Adrenal gland (tissue), 12 donors: Measurements from ENCODE around the gene RCN2. TPM values are rescaled to one million over a fixed set of nuclear protein-coding genes. Genes with fewer than 3 reads are reported as not detected.

Experiments
- DNase-seq, 7 donors: peaks; one replicate each; pipeline ENCODE4 v3.0.0-alpha.2; 2019 to 2020
- H3K27ac ChIP-seq, 5 donors: fragments of 200-600 bp; sonication (generic) in 4 of 5; 1 replicate in 3 of 5; 2 replicates in 2 of 5; pipeline versions ENCODE4 v1.5.1 to v1.8.0; 2016 to 2020; ENCODE audit warnings: mild to moderate bottlenecking in 1 of 5
- H3K27me3 ChIP-seq: fragments of 200-600 bp; 2 replicates; pipeline ENCODE4 v1.8.0; 2021
- H3K36me3 ChIP-seq, 2 donors: fragments of 200-600 bp; replicated peaks in 1 of 2; 1 replicate in 1 of 2; 2 replicates in 1 of 2; pipeline versions ENCODE4 v1.5.1 to v1.8.0; 2018 to 2022
- H3K4me1 ChIP-seq, 2 donors: fragments of 200-600 bp; replicated peaks in 1 of 2; 1 replicate in 1 of 2; 2 replicates in 1 of 2; pipeline versions ENCODE4 v1.5.1 to v1.8.0; 2018 to 2021
- H3K4me3 ChIP-seq, 4 donors: fragments of 200-600 bp; sonication (generic) in 3 of 4; one replicate each; pipeline ENCODE4 v1.5.1; 2016 to 2018
- H3K9me3 ChIP-seq, 3 donors: fragments of 200-600 bp; sonication (generic) in 1 of 3; replicated peaks in 1 of 3; 1 replicate in 2 of 3; 2 replicates in 1 of 3; pipeline versions ENCODE4 v1.5.1 to v1.8.0; 2016 to 2021
- POLR2A ChIP-seq, 2 donors: fragments of 450-650 bp; IDR thresholded peaks; one replicate each; pipeline ENCODE4 v1.6.1; 2017; ENCODE audit warnings: antibody characterized with exemption in 2 of 2, mild to moderate bottlenecking in 2 of 2, moderate library complexity in 1 of 2
- WGBS, 4 donors: extraction: QIAGEN DNeasy Blood & Tissue Kit in 2 of 4; methylation state at CpG; one replicate each; pipeline versions ENCODE4 v1.1.5 to v1.1.7; 2013 to 2017; 5-methylcytosine and 5-hydroxymethylcytosine counted together
- intact Hi-C, 2 donors: fragments of 100-400 bp; cut with DNase I; formaldehyde crosslinking; loops; one replicate each; pipeline versions ENCODE4 v1.14.1 to v1.15.0; 2022 to 2023
- polyA plus RNA-seq, 3 donors: library from polyadenylated mRNA; stranded (reverse); fragments of 200-250 nt in 2 of 3; fragments of 350-450 nt in 1 of 3; fragmentation: Illumina TruSeq in 1 of 3; extraction: RNeasy Lipid Tissue Mini Kit (QIAGEN cat#74804) in 1 of 3; gene quantifications; one replicate each; pipeline ENCODE4 v1.2.3, GENCODE V29; 2013 to 2014
- total RNA-seq, 9 donors: library from RNA; depleted of rRNA in 4 of 9; stranded (reverse); fragments of >200 nt in 4 of 9; fragments of 120-200 nt in 1 of 9; fragmentation: NEBNext Ultra II Directional in 1 of 9; extraction: Animal tissue kit (Norgen Biotek cat#: 25700) in 1 of 9; gene quantifications; one replicate each; pipeline versions ENCODE4 v1.1.0 to v1.2.4, GENCODE V29; 2013 to 2023
- TF ChIP-seq, protein P1 (sequence below), 6 experiments: fragments of 450-650 bp in 4 of 6; fragments of 200-600 bp in 2 of 6; sonication (generic) in 1 of 6; IDR thresholded peaks; 1 replicate in 5 of 6; 2 replicates in 1 of 6; pipeline versions ENCODE4 v1.5.1 to v1.8.0; 2016 to 2021; ENCODE audit warnings: antibody characterized with exemption in 6 of 6, mild to moderate bottlenecking in 2 of 6, moderate library complexity in 1 of 6
- donor health status: healthy with polysubstance abuse.
- donor health status: Bipolar disorder and iron deficiency.
- donor health status: DM: yes; HTN: yes; CAD: no.
- donor health status: DM: no; HTN: no; CAD: no.
- donor health status: DM: no; HTN: no; CAD: no.
- donor health status: DM: yes; HTN: yes; CAD: no.

RCN2 gene
- total and polyA plus RNA-seq, 12 donors: 9.7 to 58.6 (median 30.5) TPM

DNA sequence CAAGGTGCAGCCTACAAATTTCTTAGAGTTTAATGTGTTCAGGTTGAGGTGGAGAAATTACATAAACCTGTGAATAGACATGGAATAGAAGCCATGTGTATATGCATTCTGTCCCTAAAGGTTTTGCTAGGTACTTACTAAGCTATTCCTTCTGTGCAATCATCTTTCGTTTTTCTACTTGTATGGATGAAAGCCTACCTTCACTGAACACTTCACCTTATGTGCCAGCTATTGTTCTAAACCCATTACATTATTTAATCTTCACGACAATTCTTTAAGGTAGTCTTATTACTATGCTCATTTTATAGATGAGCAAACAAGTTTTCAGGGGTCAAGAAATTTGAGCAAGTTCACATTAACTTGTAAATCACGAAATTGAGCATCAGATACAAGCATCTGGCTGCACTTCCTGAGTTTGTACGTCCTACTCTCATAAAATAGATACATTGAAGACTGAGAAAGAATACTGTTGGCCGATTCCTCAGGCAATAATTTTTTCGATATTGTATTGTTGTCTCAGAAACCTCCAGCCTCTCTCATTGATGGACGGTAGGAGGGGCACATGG is 635 bp upstream of the RCN2 start:
- no peaks in the 10 kb centered on the region for H3K27me3 ChIP-seq
- H3K36me3 ChIP-seq: peaks cover 0 to 13% of the 10 kb centered on the region in 2 donors
- intact Hi-C loops: no loop called here
- WGBS, 4 donors: 22 to 26% (median 23%) methylated on average over 7 of the region's 7 CpGs
- TF ChIP-seq POLR2A (IDR thresholded peaks at IDR 0.05): no peak
- TF ChIP-seq, protein P1, sequence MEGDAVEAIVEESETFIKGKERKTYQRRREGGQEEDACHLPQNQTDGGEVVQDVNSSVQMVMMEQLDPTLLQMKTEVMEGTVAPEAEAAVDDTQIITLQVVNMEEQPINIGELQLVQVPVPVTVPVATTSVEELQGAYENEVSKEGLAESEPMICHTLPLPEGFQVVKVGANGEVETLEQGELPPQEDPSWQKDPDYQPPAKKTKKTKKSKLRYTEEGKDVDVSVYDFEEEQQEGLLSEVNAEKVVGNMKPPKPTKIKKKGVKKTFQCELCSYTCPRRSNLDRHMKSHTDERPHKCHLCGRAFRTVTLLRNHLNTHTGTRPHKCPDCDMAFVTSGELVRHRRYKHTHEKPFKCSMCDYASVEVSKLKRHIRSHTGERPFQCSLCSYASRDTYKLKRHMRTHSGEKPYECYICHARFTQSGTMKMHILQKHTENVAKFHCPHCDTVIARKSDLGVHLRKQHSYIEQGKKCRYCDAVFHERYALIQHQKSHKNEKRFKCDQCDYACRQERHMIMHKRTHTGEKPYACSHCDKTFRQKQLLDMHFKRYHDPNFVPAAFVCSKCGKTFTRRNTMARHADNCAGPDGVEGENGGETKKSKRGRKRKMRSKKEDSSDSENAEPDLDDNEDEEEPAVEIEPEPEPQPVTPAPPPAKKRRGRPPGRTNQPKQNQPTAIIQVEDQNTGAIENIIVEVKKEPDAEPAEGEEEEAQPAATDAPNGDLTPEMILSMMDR (IDR thresholded peaks at IDR 0.05): no peak
- H3K4me1 ChIP-seq: peaks cover 0 to 16% of the 10 kb centered on the region in 2 donors
- H3K27ac ChIP-seq: peak overlapping the region in 4 of 5 donors; percentile 39 to 80 (median 60)
- H3K4me3 ChIP-seq: peak overlapping the region in 2 of 4 donors; percentile 45 to 78
- H3K9me3 ChIP-seq: no peaks in the 10 kb centered on the region
- DNase-seq: no peak

DNA sequence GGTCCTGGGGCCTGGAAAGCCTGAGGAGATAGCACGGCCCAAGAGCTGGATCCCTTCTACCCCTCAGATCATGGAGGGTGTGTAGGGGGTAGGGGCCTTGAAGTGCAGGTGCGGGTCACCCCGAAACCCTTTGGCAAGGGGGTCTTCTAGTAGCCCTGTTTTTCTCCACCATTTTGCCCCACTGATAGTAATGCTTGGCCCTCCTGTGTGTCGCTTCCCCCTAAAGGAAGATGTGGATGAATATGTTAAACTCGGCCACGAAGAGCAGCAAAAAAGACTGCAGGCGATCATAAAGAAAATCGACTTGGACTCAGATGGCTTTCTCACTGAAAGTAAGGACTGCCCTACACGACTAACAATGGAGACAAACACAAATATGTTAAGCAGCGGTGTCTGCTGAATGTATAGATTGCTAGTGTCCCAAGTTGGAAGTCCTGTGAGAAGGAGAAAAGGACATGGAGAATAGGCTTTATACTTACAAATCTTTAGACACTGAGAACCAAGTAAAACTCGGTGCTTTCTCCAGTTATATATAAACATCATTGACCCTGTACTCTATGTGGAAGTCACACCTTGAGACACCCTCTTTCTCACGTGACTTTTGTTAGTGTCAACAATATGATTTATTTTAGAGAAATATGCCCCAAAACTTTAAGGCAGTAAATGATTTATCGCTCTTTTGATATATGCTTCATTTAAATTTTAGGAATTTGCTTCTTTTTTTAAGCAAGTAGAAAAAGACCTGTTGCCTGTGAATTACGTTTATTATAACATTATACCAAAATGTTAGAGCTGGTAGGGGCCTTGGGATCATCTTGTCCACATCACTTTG is 802 bp downstream of the RCN2 start:
- Histone ChIP-seq H3K27me3 (no peaks in the 10 kb centered on the region), H3K9me3 (no peaks in the 10 kb centered on the region), H3K4me1 (peaks cover 0 to 16% of the 10 kb centered on the region in 2 donors), H3K27ac (peak overlapping the region in 4 of 5 donors; percentile 47 to 82 (median 56)), H3K36me3 (peaks cover 0 to 23% of the 10 kb centered on the region in 2 donors), H3K4me3 (peak overlapping the region; percentile 12 to 90 (median 77))
- 24 to 26% (median 25%) methylated on average over 14 of the region's 14 CpGs for WGBS, 4 donors
- peak in 1 of 7 donors; percentile 20 for DNase-seq
- TF ChIP-seq, protein P1 (IDR thresholded peaks at IDR 0.05): no peak
- TF ChIP-seq POLR2A (IDR thresholded peaks at IDR 0.05): no peak
- intact Hi-C loops: no loop called here

DNA sequence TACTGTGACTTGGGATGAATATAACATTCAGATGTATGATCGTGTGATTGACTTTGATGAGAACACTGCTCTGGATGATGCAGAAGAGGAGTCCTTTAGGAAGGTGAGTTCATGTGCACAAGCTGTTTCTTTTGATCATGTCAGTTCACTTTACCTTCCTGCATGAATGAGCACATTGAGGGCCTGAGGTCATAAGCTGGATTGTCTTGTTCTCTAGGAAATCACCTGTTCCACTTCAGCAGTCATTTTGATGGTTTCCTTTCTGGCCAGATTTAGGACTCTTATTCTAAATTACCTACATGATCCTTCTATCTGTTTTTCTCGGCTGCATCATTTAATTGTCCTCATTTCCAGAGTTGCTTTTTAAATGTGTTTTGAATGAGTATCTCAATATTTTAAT is 4.1 kb downstream of the RCN2 start:
- H3K27me3 ChIP-seq: no peaks in the 10 kb centered on the region
- no peaks in the 10 kb centered on the region for H3K9me3 ChIP-seq
- H3K4me1 ChIP-seq: peaks cover 0 to 15% of the 10 kb centered on the region in 2 donors
- H3K36me3 ChIP-seq: peaks cover 0 to 23% of the 10 kb centered on the region in 2 donors
- 92 to 94% (median 92%) methylated on average over 2 of the region's 2 CpGs for WGBS, 4 donors
- no peak overlapping the region for H3K27ac ChIP-seq
- TF ChIP-seq, protein P1 (IDR thresholded peaks at IDR 0.05): no peak
- no peak for TF ChIP-seq POLR2A (IDR thresholded peaks at IDR 0.05)
- H3K4me3 ChIP-seq: no peak overlapping the region
- no peak for DNase-seq
- intact Hi-C loops: no loop called here

DNA sequence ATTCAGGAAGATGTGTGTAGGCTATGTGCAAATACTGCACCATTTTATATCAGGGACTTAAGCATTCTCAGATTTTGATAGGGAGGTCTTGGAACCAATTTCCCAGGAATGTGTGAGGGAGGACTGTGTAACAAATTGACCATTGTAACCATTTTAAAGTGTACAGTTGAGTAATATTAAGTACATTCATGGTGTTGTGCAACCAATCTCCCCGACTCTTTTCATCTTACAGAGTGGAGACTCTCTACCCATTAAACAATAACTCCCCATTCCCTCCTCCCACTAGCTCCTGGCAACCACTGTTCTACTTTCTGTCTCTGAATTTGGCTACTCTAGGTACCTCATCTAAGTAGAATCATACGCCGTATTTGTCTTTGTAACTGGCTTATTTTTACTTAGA is 5.1 kb downstream of the RCN2 start:
- Histone ChIP-seq H3K9me3 (no peaks in the 10 kb centered on the region), H3K4me1 (peaks cover 0 to 10% of the 10 kb centered on the region in 2 donors), H3K4me3 (no peak overlapping the region), H3K36me3 (peaks cover 0 to 23% of the 10 kb centered on the region in 2 donors), H3K27me3 (no peaks in the 10 kb centered on the region), H3K27ac (no peak overlapping the region)
- 92 to 96% (median 94%) methylated on average over 3 of the region's 3 CpGs for WGBS, 4 donors
- DNase-seq: no peak
- no peak for TF ChIP-seq POLR2A (IDR thresholded peaks at IDR 0.05)
- TF ChIP-seq, protein P1 (IDR thresholded peaks at IDR 0.05): no peak
- intact Hi-C loops: no loop called here
